ENCODE data around the gene KIAA0753.
A peak's percentile ranks its signal among the peaks of the same experiment; 100 is the strongest.
"Not testable (repeated sequence)": the region's sequence is repeated elsewhere in the genome, so short reads cannot be mapped to it uniquely, and the experiment has no call there.

KIAA0753 gene

DNA sequence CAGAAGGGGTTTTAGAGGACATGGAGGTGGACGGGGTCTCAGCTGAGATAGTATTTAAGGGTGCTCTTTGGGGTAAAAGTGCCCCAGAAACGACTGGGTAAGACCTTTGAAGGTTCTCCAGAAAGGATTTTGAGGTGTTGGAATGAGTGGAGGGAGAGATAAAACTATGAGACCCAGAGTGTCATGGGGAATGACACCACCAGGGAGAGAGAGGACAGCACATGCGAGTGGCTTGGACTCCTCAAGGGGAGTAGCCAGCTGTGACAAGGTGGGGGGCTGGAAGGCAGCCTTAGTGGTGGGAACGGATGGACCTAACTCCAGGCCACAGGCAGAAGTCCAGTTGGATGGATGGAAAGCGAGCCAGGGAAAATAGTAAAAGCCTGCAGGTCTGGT is 64.9 kb downstream of the KIAA0753 start:
- Histone ChIP-seq H3K4me2 (ENCODE audit: low read length) (peak overlapping the region; percentile 47), H3K27ac (ENCODE audit: low read depth, low read length) (no peak overlapping the region)

DNA sequence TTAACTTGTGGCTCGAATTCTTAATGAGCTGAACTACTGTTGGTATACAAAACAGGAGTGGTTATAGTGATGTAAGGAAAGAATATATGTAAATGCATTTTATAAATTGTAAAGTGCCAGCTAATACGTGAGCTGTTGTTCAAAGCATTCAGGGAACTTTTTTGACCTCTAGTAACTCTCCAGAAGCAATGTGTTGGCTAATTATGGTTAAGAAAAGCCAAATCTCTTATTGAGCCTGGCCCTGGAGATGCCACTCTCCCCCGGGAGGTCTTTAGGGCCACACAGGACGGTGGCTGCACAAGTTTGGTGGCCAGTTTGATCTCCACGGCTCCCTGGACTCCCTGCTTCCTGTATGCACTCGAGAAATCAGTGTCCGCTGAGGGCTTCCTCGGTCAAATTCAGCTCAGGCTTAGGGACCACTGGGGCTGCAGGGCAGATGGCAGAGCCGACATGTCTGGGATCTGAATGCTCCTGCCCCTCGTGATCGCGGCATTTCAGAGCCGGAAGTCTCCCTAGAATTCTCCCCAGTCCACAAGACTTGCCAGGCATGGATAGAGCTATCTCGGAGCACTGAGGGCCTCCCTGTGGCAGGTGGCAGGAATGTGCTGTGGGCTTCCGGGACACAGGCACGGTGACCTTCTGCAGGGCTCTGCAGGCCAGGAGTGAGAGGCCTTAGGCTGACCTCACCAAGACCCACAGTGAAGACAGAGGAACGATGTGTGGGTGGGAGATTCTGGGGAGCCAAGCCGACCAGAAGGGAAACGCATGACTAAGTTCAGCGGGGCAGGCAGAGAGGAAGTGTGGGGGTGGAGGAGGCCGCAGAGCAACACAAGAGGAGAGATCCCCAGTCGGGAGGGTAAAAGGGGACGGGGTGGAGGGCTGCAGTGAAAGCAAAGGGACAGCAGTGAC is 65.6 kb downstream of the KIAA0753 start:
- H3K9me2 ChIP-seq (replicated peaks; ENCODE audit: control insufficient read depth, low read length) = no peaks in the 10 kb centered on the region
- H3F3A ChIP-seq (ENCODE audit: control insufficient read depth, insufficient read depth) = no peaks in the 10 kb centered on the region
- H3K4me2 ChIP-seq (ENCODE audit: low read length) = peak overlapping the region; percentile 47
- no peak overlapping the region for H3K27ac ChIP-seq (ENCODE audit: low read depth, low read length)
- H4K20me1 ChIP-seq (ENCODE audit: control insufficient read depth, insufficient read depth, low read depth, low read length) = no peaks in the 10 kb centered on the region
- peaks cover 14% of the 10 kb centered on the region for H3K36me3 ChIP-seq (ENCODE audit: control insufficient read depth, low read length)
- peak overlapping the region; percentile 6; the same call in 1 of the 2 replicates for H3K4me3 ChIP-seq (ENCODE audit: low read length)
- H3K79me2 ChIP-seq (ENCODE audit: control insufficient read depth, low read length) = no peaks in the 10 kb centered on the region
- H3K4me1 ChIP-seq (ENCODE audit: control insufficient read depth, low read length) = peaks cover 15% of the 10 kb centered on the region
- H3K27me3 ChIP-seq (ENCODE audit: control insufficient read depth, low read length) = no peaks in the 10 kb centered on the region
- TF ChIP-seq EZH2phosphoT487 (IDR thresholded peaks at IDR 0.05; ENCODE audit: borderline replicate concordance, low read length) = no peak
- TF ChIP-seq, protein P1, sequence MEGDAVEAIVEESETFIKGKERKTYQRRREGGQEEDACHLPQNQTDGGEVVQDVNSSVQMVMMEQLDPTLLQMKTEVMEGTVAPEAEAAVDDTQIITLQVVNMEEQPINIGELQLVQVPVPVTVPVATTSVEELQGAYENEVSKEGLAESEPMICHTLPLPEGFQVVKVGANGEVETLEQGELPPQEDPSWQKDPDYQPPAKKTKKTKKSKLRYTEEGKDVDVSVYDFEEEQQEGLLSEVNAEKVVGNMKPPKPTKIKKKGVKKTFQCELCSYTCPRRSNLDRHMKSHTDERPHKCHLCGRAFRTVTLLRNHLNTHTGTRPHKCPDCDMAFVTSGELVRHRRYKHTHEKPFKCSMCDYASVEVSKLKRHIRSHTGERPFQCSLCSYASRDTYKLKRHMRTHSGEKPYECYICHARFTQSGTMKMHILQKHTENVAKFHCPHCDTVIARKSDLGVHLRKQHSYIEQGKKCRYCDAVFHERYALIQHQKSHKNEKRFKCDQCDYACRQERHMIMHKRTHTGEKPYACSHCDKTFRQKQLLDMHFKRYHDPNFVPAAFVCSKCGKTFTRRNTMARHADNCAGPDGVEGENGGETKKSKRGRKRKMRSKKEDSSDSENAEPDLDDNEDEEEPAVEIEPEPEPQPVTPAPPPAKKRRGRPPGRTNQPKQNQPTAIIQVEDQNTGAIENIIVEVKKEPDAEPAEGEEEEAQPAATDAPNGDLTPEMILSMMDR (IDR thresholded peaks at IDR 0.05; ENCODE audit: low read depth, low read length, poor library complexity, severe bottlenecking) = no peak
- no peaks in the 10 kb centered on the region for H3K9me3 ChIP-seq (ENCODE audit: control insufficient read depth, insufficient read depth, low read length)

More for the DNA sequence above, 64.9 kb downstream of the KIAA0753 start:
- Histone ChIP-seq H3K4me3 (ENCODE audit: low read length) (peak overlapping the region; percentile 6; the same call in 1 of the 2 replicates), H3K9me2 (replicated peaks; ENCODE audit: control insufficient read depth, low read length) (no peaks in the 10 kb centered on the region), H3K79me2 (ENCODE audit: control insufficient read depth, low read length) (no peaks in the 10 kb centered on the region), H4K20me1 (ENCODE audit: control insufficient read depth, insufficient read depth, low read depth, low read length) (no peaks in the 10 kb centered on the region), H3K4me1 (ENCODE audit: control insufficient read depth, low read length) (peaks cover 15% of the 10 kb centered on the region), H3K36me3 (ENCODE audit: control insufficient read depth, low read length) (peaks cover 14% of the 10 kb centered on the region), H3F3A (ENCODE audit: control insufficient read depth, insufficient read depth) (no peaks in the 10 kb centered on the region), H3K9me3 (ENCODE audit: control insufficient read depth, insufficient read depth, low read length) (no peaks in the 10 kb centered on the region), H3K27me3 (ENCODE audit: control insufficient read depth, low read length) (no peaks in the 10 kb centered on the region)
- TF ChIP-seq, protein P1 (IDR thresholded peaks at IDR 0.05; ENCODE audit: low read depth, low read length, poor library complexity, severe bottlenecking) = no peak
- no peak for TF ChIP-seq EZH2phosphoT487 (IDR thresholded peaks at IDR 0.05; ENCODE audit: borderline replicate concordance, low read length)

DNA sequence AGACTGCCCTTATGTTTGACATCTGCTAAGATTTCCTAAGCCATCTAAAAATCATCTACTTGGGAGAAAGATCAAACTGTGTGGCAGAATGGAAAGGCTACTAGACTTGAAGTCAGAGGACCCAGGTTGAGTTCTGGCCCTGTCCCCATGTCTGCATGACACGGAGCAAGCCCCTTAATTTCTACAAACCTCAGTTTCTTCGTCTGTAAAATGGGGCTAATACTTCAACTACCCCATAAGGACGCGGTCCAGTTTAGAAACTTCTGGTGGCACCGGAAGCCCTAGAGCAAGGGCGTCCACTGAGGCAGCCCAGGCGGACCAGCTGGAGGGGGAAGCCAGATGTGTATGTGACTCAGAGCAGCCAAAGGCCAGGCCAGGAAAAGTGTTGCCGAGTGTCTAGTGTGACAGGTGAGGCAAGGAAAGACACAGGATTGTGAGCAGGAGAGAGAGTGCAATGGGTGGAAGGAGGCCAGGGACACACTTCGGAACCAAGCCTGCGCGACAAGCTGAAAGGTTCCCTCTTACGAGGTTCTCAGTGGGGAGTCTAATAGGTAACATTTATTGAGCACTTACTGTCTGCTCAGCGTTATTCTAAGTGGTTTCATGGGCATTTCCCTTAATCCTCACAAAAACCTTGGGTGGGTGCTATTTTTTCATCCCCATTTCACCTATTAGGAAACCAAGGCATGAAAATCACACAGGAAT is 66.4 kb downstream of the KIAA0753 start:
- Histone ChIP-seq H3K4me1 (ENCODE audit: control insufficient read depth, low read length) (peaks cover 15% of the 10 kb centered on the region), H3F3A (ENCODE audit: control insufficient read depth, insufficient read depth) (no peaks in the 10 kb centered on the region), H3K27me3 (ENCODE audit: control insufficient read depth, low read length) (no peaks in the 10 kb centered on the region), H3K36me3 (ENCODE audit: control insufficient read depth, low read length) (peaks cover 10% of the 10 kb centered on the region), H3K9me3 (ENCODE audit: control insufficient read depth, insufficient read depth, low read length) (no peaks in the 10 kb centered on the region), H3K4me2 (ENCODE audit: low read length) (no peak overlapping the region), H3K27ac (ENCODE audit: low read depth, low read length) (no peak overlapping the region), H3K9me2 (replicated peaks; ENCODE audit: control insufficient read depth, low read length) (no peaks in the 10 kb centered on the region), H3K79me2 (ENCODE audit: control insufficient read depth, low read length) (no peaks in the 10 kb centered on the region), H3K4me3 (ENCODE audit: low read length) (no peak overlapping the region), H4K20me1 (ENCODE audit: control insufficient read depth, insufficient read depth, low read depth, low read length) (no peaks in the 10 kb centered on the region)
- TF ChIP-seq, protein P1 (IDR thresholded peaks at IDR 0.05; ENCODE audit: low read depth, low read length, poor library complexity, severe bottlenecking) = no peak
- TF ChIP-seq EZH2phosphoT487 (IDR thresholded peaks at IDR 0.05; ENCODE audit: borderline replicate concordance, low read length) = no peak

DNA sequence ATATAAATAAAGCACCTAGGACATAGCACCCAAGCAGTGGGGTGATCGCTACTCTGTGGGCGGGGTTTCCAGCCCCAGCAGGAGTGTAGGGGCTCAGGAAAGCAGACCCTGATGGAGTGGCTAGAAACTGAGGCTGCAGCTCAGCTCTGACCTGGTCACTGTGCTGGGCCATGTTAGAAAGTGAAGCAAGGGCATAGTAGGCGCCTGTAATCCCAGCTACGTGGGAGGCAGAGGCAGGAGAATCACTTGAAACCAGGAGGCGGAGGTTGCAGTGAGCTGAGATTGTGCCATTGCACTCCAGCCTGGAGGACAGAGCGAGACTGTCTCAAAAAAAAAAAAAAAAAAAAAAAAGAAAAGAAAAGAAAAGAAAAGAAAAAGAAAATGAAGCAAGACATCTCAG is 67.0 kb downstream of the KIAA0753 start:
- H3K9me2 ChIP-seq (replicated peaks; ENCODE audit: control insufficient read depth, low read length); H3K27ac ChIP-seq (ENCODE audit: low read depth, low read length); H3K4me3 ChIP-seq (ENCODE audit: low read length); H3F3A ChIP-seq (ENCODE audit: control insufficient read depth, insufficient read depth); H3K4me2 ChIP-seq (ENCODE audit: low read length); H4K20me1 ChIP-seq (ENCODE audit: control insufficient read depth, insufficient read depth, low read depth, low read length); H3K27me3 ChIP-seq (ENCODE audit: control insufficient read depth, low read length); H3K36me3 ChIP-seq (ENCODE audit: control insufficient read depth, low read length); H3K9me3 ChIP-seq (ENCODE audit: control insufficient read depth, insufficient read depth, low read length); H3K79me2 ChIP-seq (ENCODE audit: control insufficient read depth, low read length): not testable (repeated sequence)
- peaks cover 15% of the 10 kb centered on the region for H3K4me1 ChIP-seq (ENCODE audit: control insufficient read depth, low read length)
